ENCODE data around the gene LMF1.

The LMF1 gene

GRCh38 chr16:996681-997080 is 25.9 kb upstream of the LMF1 start:
- Histone ChIP-seq H3K9me3 (ENCODE audit: insufficient read depth, low read length) (peaks cover 45% of the 10 kb centered on the region), H3K4me3 (ENCODE audit: insufficient read length, low read depth) (no peak overlapping the region), H3K27me3 (ENCODE audit: insufficient read depth, insufficient read length) (peaks cover 20% of the 10 kb centered on the region), H3K4me1 (ENCODE audit: insufficient read depth, insufficient read length) (no peaks in the 10 kb centered on the region), H3K9ac (ENCODE audit: insufficient read length, low read depth) (no peak overlapping the region), H3K36me3 (ENCODE audit: insufficient read depth, insufficient read length, low read length) (no peaks in the 10 kb centered on the region)
- DNase-seq (ENCODE audit: low read depth, low spot score): no peak
- no peak for TF ChIP-seq ZNF274 (IDR thresholded peaks at IDR 0.05; ENCODE audit: low read depth, low read length)
- no peak for TF ChIP-seq YY1 (IDR thresholded peaks at IDR 0.05; ENCODE audit: insufficient read depth, insufficient read length)
- TF ChIP-seq SUZ12 (IDR thresholded peaks at IDR 0.05; ENCODE audit: extremely low read depth, insufficient read depth, insufficient read length): no peak

GRCh38 chr16:995783-996182 is 25.0 kb upstream of the LMF1 start:
- H3K9ac ChIP-seq (ENCODE audit: insufficient read length, low read depth): no peak overlapping the region
- no peaks in the 10 kb centered on the region for H3K36me3 ChIP-seq (ENCODE audit: insufficient read depth, insufficient read length, low read length)
- H3K4me1 ChIP-seq (ENCODE audit: insufficient read depth, insufficient read length): no peaks in the 10 kb centered on the region
- TF ChIP-seq SUZ12 (IDR thresholded peaks at IDR 0.05; ENCODE audit: extremely low read depth, insufficient read depth, insufficient read length) (no peak), YY1 (IDR thresholded peaks at IDR 0.05; ENCODE audit: insufficient read depth, insufficient read length) (no peak), ZNF274 (IDR thresholded peaks at IDR 0.05; ENCODE audit: low read depth, low read length) (no peak)
- peaks cover 45% of the 10 kb centered on the region for H3K9me3 ChIP-seq (ENCODE audit: insufficient read depth, low read length)
- no peak for DNase-seq (ENCODE audit: low read depth, low spot score)
- peaks cover 12% of the 10 kb centered on the region for H3K27me3 ChIP-seq (ENCODE audit: insufficient read depth, insufficient read length)
- H3K4me3 ChIP-seq (ENCODE audit: insufficient read length, low read depth): no peak overlapping the region

GRCh38 chr16:995087-995486 is 24.3 kb upstream of the LMF1 start:
- Histone ChIP-seq H3K9ac (ENCODE audit: insufficient read length, low read depth) (no peak overlapping the region), H3K4me1 (ENCODE audit: insufficient read depth, insufficient read length) (no peaks in the 10 kb centered on the region), H3K27me3 (ENCODE audit: insufficient read depth, insufficient read length) (peaks cover 12% of the 10 kb centered on the region), H3K4me3 (ENCODE audit: insufficient read length, low read depth) (no peak overlapping the region), H3K9me3 (ENCODE audit: insufficient read depth, low read length) (peaks cover 45% of the 10 kb centered on the region), H3K36me3 (ENCODE audit: insufficient read depth, insufficient read length, low read length) (no peaks in the 10 kb centered on the region)
- TF ChIP-seq ZNF274 (IDR thresholded peaks at IDR 0.05; ENCODE audit: low read depth, low read length) (no peak), SUZ12 (IDR thresholded peaks at IDR 0.05; ENCODE audit: extremely low read depth, insufficient read depth, insufficient read length) (no peak), YY1 (IDR thresholded peaks at IDR 0.05; ENCODE audit: insufficient read depth, insufficient read length) (no peak)
- DNase-seq (ENCODE audit: low read depth, low spot score): peak; percentile 35

GRCh38 chr16:993731-994130 is 22.9 kb upstream of the LMF1 start:
- no peak for TF ChIP-seq ZNF274 (IDR thresholded peaks at IDR 0.05; ENCODE audit: low read depth, low read length)
- TF ChIP-seq SUZ12 (IDR thresholded peaks at IDR 0.05; ENCODE audit: extremely low read depth, insufficient read depth, insufficient read length): no peak
- no peak for TF ChIP-seq YY1 (IDR thresholded peaks at IDR 0.05; ENCODE audit: insufficient read depth, insufficient read length)
- peaks cover 5% of the 10 kb centered on the region for H3K27me3 ChIP-seq (ENCODE audit: insufficient read depth, insufficient read length)

GRCh38 chr16:991773-992172 is 21.0 kb upstream of the LMF1 start:
- no peak for DNase-seq (ENCODE audit: low read depth, low spot score)
- H3K27me3 ChIP-seq (ENCODE audit: insufficient read depth, insufficient read length): peaks cover 2% of the 10 kb centered on the region
- H3K4me3 ChIP-seq (ENCODE audit: insufficient read length, low read depth): no peak overlapping the region
- peaks cover 38% of the 10 kb centered on the region for H3K9me3 ChIP-seq (ENCODE audit: insufficient read depth, low read length)
- no peak for TF ChIP-seq YY1 (IDR thresholded peaks at IDR 0.05; ENCODE audit: insufficient read depth, insufficient read length)
- TF ChIP-seq SUZ12 (IDR thresholded peaks at IDR 0.05; ENCODE audit: extremely low read depth, insufficient read depth, insufficient read length): no peak
- no peak for TF ChIP-seq ZNF274 (IDR thresholded peaks at IDR 0.05; ENCODE audit: low read depth, low read length)
- H3K36me3 ChIP-seq (ENCODE audit: insufficient read depth, insufficient read length, low read length): no peaks in the 10 kb centered on the region
- peaks cover 17% of the 10 kb centered on the region for H3K4me1 ChIP-seq (ENCODE audit: insufficient read depth, insufficient read length)
- no peak overlapping the region for H3K9ac ChIP-seq (ENCODE audit: insufficient read length, low read depth)

More at GRCh38 chr16:993731-994130, 22.9 kb upstream of the LMF1 start:
- H3K4me3 ChIP-seq (ENCODE audit: insufficient read length, low read depth): no peak overlapping the region
- no peaks in the 10 kb centered on the region for H3K36me3 ChIP-seq (ENCODE audit: insufficient read depth, insufficient read length, low read length)
- H3K9ac ChIP-seq (ENCODE audit: insufficient read length, low read depth): no peak overlapping the region
- H3K9me3 ChIP-seq (ENCODE audit: insufficient read depth, low read length): peaks cover 45% of the 10 kb centered on the region
- H3K4me1 ChIP-seq (ENCODE audit: insufficient read depth, insufficient read length): peaks cover 9% of the 10 kb centered on the region
- no peak for DNase-seq (ENCODE audit: low read depth, low spot score)

- peaks cover 2% of the 10 kb centered on the region for H3K27me3 ChIP-seq (ENCODE audit: insufficient read depth, insufficient read length)
- no peaks in the 10 kb centered on the region for H3K36me3 ChIP-seq (ENCODE audit: insufficient read depth, insufficient read length, low read length)
- H3K4me3 ChIP-seq (ENCODE audit: insufficient read length, low read depth): no peak overlapping the region
- H3K9ac ChIP-seq (ENCODE audit: insufficient read length, low read depth): no peak overlapping the region
- TF ChIP-seq ZNF274 (IDR thresholded peaks at IDR 0.05; ENCODE audit: low read depth, low read length) (no peak), YY1 (IDR thresholded peaks at IDR 0.05; ENCODE audit: insufficient read depth, insufficient read length) (no peak), SUZ12 (IDR thresholded peaks at IDR 0.05; ENCODE audit: extremely low read depth, insufficient read depth, insufficient read length) (no peak)
- peaks cover 17% of the 10 kb centered on the region for H3K4me1 ChIP-seq (ENCODE audit: insufficient read depth, insufficient read length)
- peaks cover 34% of the 10 kb centered on the region for H3K9me3 ChIP-seq (ENCODE audit: insufficient read depth, low read length)
- DNase-seq (ENCODE audit: low read depth, low spot score): no peak
These were observed 20.6 kb upstream of the LMF1 start for GRCh38 chr16:991345-991744.

- no peak for DNase-seq (ENCODE audit: low read depth, low spot score)
- no peak for TF ChIP-seq ZNF274 (IDR thresholded peaks at IDR 0.05; ENCODE audit: low read depth, low read length)
- no peak for TF ChIP-seq SUZ12 (IDR thresholded peaks at IDR 0.05; ENCODE audit: extremely low read depth, insufficient read depth, insufficient read length)
- TF ChIP-seq YY1 (IDR thresholded peaks at IDR 0.05; ENCODE audit: insufficient read depth, insufficient read length): no peak
- Histone ChIP-seq H3K9me3 (ENCODE audit: insufficient read depth, low read length) (peaks cover 28% of the 10 kb centered on the region), H3K4me3 (ENCODE audit: insufficient read length, low read depth) (no peak overlapping the region), H3K4me1 (ENCODE audit: insufficient read depth, insufficient read length) (peaks cover 17% of the 10 kb centered on the region), H3K36me3 (ENCODE audit: insufficient read depth, insufficient read length, low read length) (no peaks in the 10 kb centered on the region), H3K27me3 (ENCODE audit: insufficient read depth, insufficient read length) (peaks cover 2% of the 10 kb centered on the region), H3K9ac (ENCODE audit: insufficient read length, low read depth) (no peak overlapping the region)
These were observed 19.9 kb upstream of the LMF1 start for GRCh38 chr16:990516-991291.
